ENCODE data around the gene TMEM33. TPM values are rescaled to one million over a fixed set of nuclear protein-coding genes. Genes with fewer than 3 reads are reported as not detected.

Gene TMEM33
- total RNA-seq, 3 donors from 2014 or later: 46.0 to 69.1 (median 67.6) TPM

GRCh38 chr4:41981456-41981855, 46.2 kb downstream of the TMEM33 start, which contains the start of gene DCAF4L1:
Gene DCAF4L1, plus strand, starts transcription at chr4:41981756. Its CDS starts 37 bp downstream, at chr4:41981793.
- intact Hi-C loops (cut with DNase I, micrococcal nuclease): no loop called here

GRCh38 chr4:41982716-41983115, 47.5 kb downstream of the TMEM33 start:
- H3K4me3 ChIP-seq: no peak overlapping the region
- H3K36me3 ChIP-seq (ENCODE audit: low read depth): no peaks in the 10 kb centered on the region
- TF ChIP-seq CTCF (IDR thresholded peaks at IDR 0.05): no peak
- DNase-seq (no peak), ATAC-seq (no peak)
- intact Hi-C loops (cut with DNase I, micrococcal nuclease): no loop called here
- no peaks in the 10 kb centered on the region for H3K4me1 ChIP-seq (ENCODE audit: low read depth)
- H3K9me3 ChIP-seq: no peaks in the 10 kb centered on the region

More at GRCh38 chr4:41981456-41981855, 46.2 kb downstream of the TMEM33 start, which contains the start of gene DCAF4L1:
- no peak for ATAC-seq
- no peak within 1 kb of the TSS for H3K4me3 ChIP-seq
- H3K36me3 ChIP-seq (ENCODE audit: low read depth): no peaks in the 10 kb centered on the region
- no peak for DNase-seq
- no peaks in the 10 kb centered on the region for H3K4me1 ChIP-seq (ENCODE audit: low read depth)
- TF ChIP-seq CTCF (IDR thresholded peaks at IDR 0.05): no peak
- H3K9me3 ChIP-seq: no peaks in the 10 kb centered on the region

- Histone ChIP-seq H3K9me3 (no peaks in the 10 kb centered on the region), H3K4me3 (no peak overlapping the region), H3K4me1 (ENCODE audit: low read depth) (peaks cover 7% of the 10 kb centered on the region), H3K36me3 (ENCODE audit: low read depth) (no peaks in the 10 kb centered on the region)
- ATAC-seq: no peak
- DNase-seq: no peak
- TF ChIP-seq CTCF (IDR thresholded peaks at IDR 0.05): no peak
- intact Hi-C loops (cut with DNase I, micrococcal nuclease): no loop called here
These were observed 49.9 kb downstream of the TMEM33 start for GRCh38 chr4:41985151-41985550.

GRCh38 chr4:41989994-41990364, 54.8 kb downstream of the TMEM33 start:
- Histone ChIP-seq H3K9me3 (no peaks in the 10 kb centered on the region), H3K4me3 (peak overlapping the region; percentile 58), H3K36me3 (ENCODE audit: low read depth) (no peaks in the 10 kb centered on the region), H3K4me1 (ENCODE audit: low read depth) (peaks cover 19% of the 10 kb centered on the region)
- intact Hi-C loops (cut with DNase I, micrococcal nuclease): no loop called here
- TF ChIP-seq CTCF (IDR thresholded peaks at IDR 0.05): no peak
- ATAC-seq (peak; percentile 24), DNase-seq (no peak)

- DNase-seq (peak; percentile 94 to 98 (median 96)), ATAC-seq (peak; percentile 100)
- Histone ChIP-seq H3K4me1 (ENCODE audit: low read depth) (peaks cover 19% of the 10 kb centered on the region), H3K4me3 (peak within 1 kb of the TSS; percentile 58), H3K36me3 (ENCODE audit: low read depth) (no peaks in the 10 kb centered on the region), H3K9me3 (no peaks in the 10 kb centered on the region)
- TF ChIP-seq CTCF (IDR thresholded peaks at IDR 0.05): no peak
- intact Hi-C loops (cut with DNase I, micrococcal nuclease): no loop called here
These were observed 55.3 kb downstream of the TMEM33 start, which contains the start of gene SLC30A9 for GRCh38 chr4:41990365-41991111. Gene SLC30A9, plus strand, starts transcription at chr4:41990530. Its CDS starts 122 bp downstream, at chr4:41990652.
